ENCODE results near the gene SLC5A10.
"Not testable (repeated sequence)": the region's sequence is repeated elsewhere in the genome, so short reads cannot be mapped to it uniquely, and the experiment has no call there.

Gene SLC5A10

DNA sequence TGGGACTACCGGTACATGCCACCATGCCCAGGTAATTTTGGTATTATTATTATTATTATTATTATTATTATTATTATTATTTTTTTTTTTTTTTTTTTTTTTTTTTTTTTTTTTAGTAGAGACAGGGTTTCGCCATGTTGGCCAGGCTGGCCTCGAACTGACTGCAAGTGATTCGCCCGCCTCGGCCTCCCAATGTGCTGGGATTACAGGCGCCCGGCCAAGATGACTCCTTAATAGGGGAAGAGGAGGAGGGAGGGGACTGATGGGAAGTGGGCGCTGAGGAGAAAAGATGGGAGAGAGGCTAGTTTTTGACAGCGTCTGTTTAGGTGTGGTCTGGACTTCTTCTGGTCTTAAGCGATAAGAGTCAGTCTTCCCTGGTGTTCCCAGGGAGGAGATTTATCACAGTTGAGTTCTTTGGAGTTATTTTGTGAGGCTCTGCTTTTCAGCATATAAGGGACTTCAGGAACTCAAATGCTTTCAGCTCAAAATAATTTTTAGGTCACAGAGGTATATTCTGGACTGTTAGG, 34.4 kb upstream of the SLC5A10 start:
- ChIA-PET POLR2A (no interaction called here), CTCF (interaction anchor here (0.9 kb wide), 1 partner anchor 14 kb away, joined by 3 read pairs; no protein-coding TSS in a partner anchor)
- WGBS (ENCODE audit: insufficient coverage): 93% methylated on average over 8 of the region's 11 CpGs
- peaks cover 3 to 18% (median 11%) of the 10 kb centered on the region in 4 experiments for H3K36me3 ChIP-seq (ENCODE audit: control insufficient read depth in 4 of 4, insufficient read depth in 4 of 4, low read length in 3 of 4)
- H3K9me3 ChIP-seq (ENCODE audit: control extremely low read depth in 1 of 5, control insufficient read depth in 4 of 5, insufficient read depth in 2 of 5, low read depth in 1 of 5, low read length in 4 of 5): no peaks in the 10 kb centered on the region
- peaks cover 12 to 40% (median 27%) of the 10 kb centered on the region in 4 experiments for H3K4me1 ChIP-seq (ENCODE audit: control extremely low read depth in 1 of 4, control insufficient read depth in 4 of 4, insufficient read depth in 4 of 4, low read length in 3 of 4)
- no peaks in the 10 kb centered on the region for H3K27me3 ChIP-seq (replicated peaks in 2 of 5; ENCODE audit: control insufficient read depth in 4 of 5, insufficient read depth in 5 of 5, low read length in 4 of 5)
- DNase-seq: no peak
- H3K4me3 ChIP-seq (ENCODE audit: control insufficient read depth in 1 of 7, extremely low read depth in 1 of 7, insufficient read depth in 4 of 7, low read depth in 2 of 7, low read length in 6 of 7): no peak overlapping the region
- H3K27ac ChIP-seq (ENCODE audit: insufficient read depth in 1 of 2, low read depth in 1 of 2, low read length in 2 of 2, poor library complexity in 1 of 2, severe bottlenecking in 2 of 2): no peak overlapping the region

DNA sequence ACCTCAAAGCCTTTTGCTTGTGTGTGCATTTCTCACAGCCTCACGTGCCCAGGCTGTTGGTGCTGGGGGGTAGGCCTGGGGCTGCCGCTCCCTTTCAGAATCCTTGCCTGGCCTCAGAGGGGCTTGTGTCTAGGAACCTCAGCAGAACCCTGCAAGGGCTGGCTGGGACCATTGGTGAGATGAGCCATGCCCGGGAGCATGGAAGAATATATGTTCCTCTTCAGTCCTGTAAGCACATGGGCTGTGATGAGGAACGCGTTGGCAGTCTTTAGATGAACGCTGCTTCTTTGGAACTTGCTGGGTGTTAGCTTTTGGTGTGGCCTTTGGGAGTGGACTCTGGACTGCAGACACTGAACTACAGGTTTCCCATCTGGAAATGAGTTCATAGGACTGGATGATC, 32.0 kb upstream of the SLC5A10 start:
- WGBS (ENCODE audit: insufficient coverage): 100% methylated on average over 5 of the region's 6 CpGs
- H3K27me3 ChIP-seq (replicated peaks in 2 of 5; ENCODE audit: control insufficient read depth in 4 of 5, insufficient read depth in 5 of 5, low read length in 4 of 5): no peaks in the 10 kb centered on the region
- no peak overlapping the region for H3K27ac ChIP-seq (ENCODE audit: insufficient read depth in 1 of 2, low read depth in 1 of 2, low read length in 2 of 2, poor library complexity in 1 of 2, severe bottlenecking in 2 of 2)
- peaks cover 12 to 40% (median 27%) of the 10 kb centered on the region in 4 experiments for H3K4me1 ChIP-seq (ENCODE audit: control extremely low read depth in 1 of 4, control insufficient read depth in 4 of 4, insufficient read depth in 4 of 4, low read length in 3 of 4)
- no peaks in the 10 kb centered on the region for H3K9me3 ChIP-seq (ENCODE audit: control extremely low read depth in 1 of 5, control insufficient read depth in 4 of 5, insufficient read depth in 2 of 5, low read depth in 1 of 5, low read length in 4 of 5)
- no peak overlapping the region for H3K4me3 ChIP-seq (ENCODE audit: control insufficient read depth in 1 of 7, extremely low read depth in 1 of 7, insufficient read depth in 4 of 7, low read depth in 2 of 7, low read length in 6 of 7)
- H3K36me3 ChIP-seq (ENCODE audit: control insufficient read depth in 4 of 4, insufficient read depth in 4 of 4, low read length in 3 of 4): peaks cover 3 to 14% (median 7%) of the 10 kb centered on the region in 4 experiments
- ChIA-PET POLR2A (no interaction called here), CTCF (no interaction called here)
- no peak for DNase-seq

DNA sequence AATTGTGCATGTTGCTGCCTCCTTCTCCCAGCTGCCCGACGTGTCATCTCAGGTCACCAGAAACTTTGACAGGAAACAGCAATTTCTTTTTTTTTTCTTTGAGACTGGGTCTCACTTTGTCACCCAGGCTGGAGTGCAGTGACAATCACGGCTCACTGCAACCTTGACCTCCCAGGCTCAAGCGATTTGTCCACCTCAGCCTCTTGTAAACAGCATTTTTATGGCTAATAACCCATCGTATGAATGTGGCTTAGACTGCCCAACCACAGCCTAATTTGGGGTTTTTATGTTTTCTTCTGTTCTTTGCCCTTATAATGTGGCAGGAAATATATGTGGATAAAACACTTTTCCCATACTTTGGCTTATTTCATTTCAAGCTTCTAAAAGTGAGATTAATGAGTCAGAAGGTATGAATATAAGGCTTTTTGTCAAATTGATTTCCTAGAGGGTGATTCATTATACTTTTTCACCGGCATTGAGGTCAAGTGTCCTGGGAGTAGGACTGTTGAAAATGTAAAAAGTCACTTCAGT, 31.0 kb upstream of the SLC5A10 start:
- POLR2A ChIA-PET: no interaction called here
- peak overlapping the region in 2 of 7 experiments; percentile 19 to 39 for H3K4me3 ChIP-seq (ENCODE audit: control insufficient read depth in 1 of 7, extremely low read depth in 1 of 7, insufficient read depth in 4 of 7, low read depth in 2 of 7, low read length in 6 of 7)
- no peaks in the 10 kb centered on the region for H3K27me3 ChIP-seq (replicated peaks in 2 of 5; ENCODE audit: control insufficient read depth in 4 of 5, insufficient read depth in 5 of 5, low read length in 4 of 5)
- DNase-seq: peak in 1 of 3 donors; percentile 48
- WGBS (ENCODE audit: insufficient coverage): 21% methylated on average over 4 of the region's 6 CpGs
- CTCF ChIA-PET: no interaction called here
- peak overlapping the region in 1 of 2 experiments; percentile 17 for H3K27ac ChIP-seq (ENCODE audit: insufficient read depth in 1 of 2, low read depth in 1 of 2, low read length in 2 of 2, poor library complexity in 1 of 2, severe bottlenecking in 2 of 2)
- H3K4me1 ChIP-seq (ENCODE audit: control extremely low read depth in 1 of 4, control insufficient read depth in 4 of 4, insufficient read depth in 4 of 4, low read length in 3 of 4): peaks cover 12 to 40% (median 27%) of the 10 kb centered on the region in 4 experiments
- H3K9me3 ChIP-seq (ENCODE audit: control extremely low read depth in 1 of 5, control insufficient read depth in 4 of 5, insufficient read depth in 2 of 5, low read depth in 1 of 5, low read length in 4 of 5): no peaks in the 10 kb centered on the region
- H3K36me3 ChIP-seq (ENCODE audit: control insufficient read depth in 4 of 4, insufficient read depth in 4 of 4, low read length in 3 of 4): peaks cover 3 to 10% (median 6%) of the 10 kb centered on the region in 4 experiments

DNA sequence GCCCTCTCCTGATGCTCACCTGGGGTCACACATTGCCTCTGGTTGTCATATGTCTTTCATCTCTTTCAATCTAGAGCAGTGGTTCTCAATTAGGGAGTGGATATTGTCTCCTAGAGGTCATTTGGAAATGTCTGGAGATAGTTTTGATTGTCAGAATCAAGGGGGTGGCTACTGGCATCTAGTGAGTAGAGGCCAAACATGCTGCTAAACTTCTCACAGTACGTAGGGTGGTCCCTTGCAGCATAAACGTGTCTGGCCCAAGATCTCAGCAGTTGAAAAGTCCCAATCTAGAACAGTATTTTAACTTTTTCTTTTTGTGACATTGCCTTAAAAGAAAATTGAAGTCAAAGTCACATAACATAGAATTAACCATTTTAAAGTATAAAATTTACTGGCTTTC, 30.5 kb upstream of the SLC5A10 start:
- H3K9me3 ChIP-seq (ENCODE audit: control extremely low read depth in 1 of 5, control insufficient read depth in 4 of 5, insufficient read depth in 2 of 5, low read depth in 1 of 5, low read length in 4 of 5): no peaks in the 10 kb centered on the region
- no peaks in the 10 kb centered on the region for H3K27me3 ChIP-seq (replicated peaks in 2 of 5; ENCODE audit: control insufficient read depth in 4 of 5, insufficient read depth in 5 of 5, low read length in 4 of 5)
- peaks cover 12 to 40% (median 28%) of the 10 kb centered on the region in 4 experiments for H3K4me1 ChIP-seq (ENCODE audit: control extremely low read depth in 1 of 4, control insufficient read depth in 4 of 4, insufficient read depth in 4 of 4, low read length in 3 of 4)
- H3K27ac ChIP-seq (ENCODE audit: insufficient read depth in 1 of 2, low read depth in 1 of 2, low read length in 2 of 2, poor library complexity in 1 of 2, severe bottlenecking in 2 of 2): peak overlapping the region in 1 of 2 experiments; percentile 17
- CTCF ChIA-PET: no interaction called here
- no CpG with 5 or more reads among the region's 2 CpGs for WGBS (ENCODE audit: insufficient coverage)
- no peak overlapping the region for H3K4me3 ChIP-seq (ENCODE audit: control insufficient read depth in 1 of 7, extremely low read depth in 1 of 7, insufficient read depth in 4 of 7, low read depth in 2 of 7, low read length in 6 of 7)
- DNase-seq: no peak
- POLR2A ChIA-PET: no interaction called here
- H3K36me3 ChIP-seq (ENCODE audit: control insufficient read depth in 4 of 4, insufficient read depth in 4 of 4, low read length in 3 of 4): peaks cover 3 to 11% (median 5%) of the 10 kb centered on the region in 4 experiments

DNA sequence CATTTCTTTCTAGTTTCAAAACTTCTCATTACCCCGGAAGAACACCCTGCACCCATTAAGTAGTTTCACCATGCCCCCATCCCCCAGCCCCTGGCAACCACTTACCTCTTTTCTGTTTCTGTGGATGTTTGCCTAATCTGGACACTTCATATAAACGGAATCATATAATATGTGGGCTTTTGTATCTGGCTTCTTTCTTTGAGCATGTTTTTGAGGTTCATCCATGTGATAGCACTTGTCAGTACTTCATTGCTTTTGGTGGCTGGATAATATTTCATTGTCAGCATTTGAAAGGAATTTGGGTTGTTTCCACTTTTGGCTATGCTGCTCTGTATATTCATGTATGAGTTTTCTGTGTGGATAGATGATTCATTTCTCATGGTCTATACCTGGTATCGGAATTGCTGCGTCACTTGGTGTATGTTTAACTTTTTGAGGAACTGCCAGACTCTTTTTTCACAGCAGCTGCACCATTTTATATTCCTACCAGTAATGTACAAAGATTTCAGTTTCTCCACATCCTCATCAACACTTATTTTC, 30.0 kb upstream of the SLC5A10 start:
- Histone ChIP-seq H3K9me3 (ENCODE audit: control extremely low read depth in 1 of 5, control insufficient read depth in 4 of 5, insufficient read depth in 2 of 5, low read depth in 1 of 5, low read length in 4 of 5) (no peaks in the 10 kb centered on the region), H3K27me3 (replicated peaks in 2 of 5; ENCODE audit: control insufficient read depth in 4 of 5, insufficient read depth in 5 of 5, low read length in 4 of 5) (no peaks in the 10 kb centered on the region), H3K4me3 (ENCODE audit: control insufficient read depth in 1 of 7, extremely low read depth in 1 of 7, insufficient read depth in 4 of 7, low read depth in 2 of 7, low read length in 6 of 7) (no peak overlapping the region), H3K27ac (ENCODE audit: insufficient read depth in 1 of 2, low read depth in 1 of 2, low read length in 2 of 2, poor library complexity in 1 of 2, severe bottlenecking in 2 of 2) (no peak overlapping the region), H3K36me3 (ENCODE audit: control insufficient read depth in 4 of 4, insufficient read depth in 4 of 4, low read length in 3 of 4) (peaks cover 3 to 14% (median 8%) of the 10 kb centered on the region in 4 experiments), H3K4me1 (ENCODE audit: control extremely low read depth in 1 of 4, control insufficient read depth in 4 of 4, insufficient read depth in 4 of 4, low read length in 3 of 4) (peaks cover 12 to 36% (median 26%) of the 10 kb centered on the region in 4 experiments)
- CTCF ChIA-PET: no interaction called here
- 30% methylated on average over 2 of the region's 4 CpGs for WGBS (ENCODE audit: insufficient coverage)
- peak; percentile 74 to 95 (median 92) for DNase-seq
- POLR2A ChIA-PET: interaction anchor here (0.6 kb wide), 1 partner anchor 13 kb away, joined by 3 read pairs; no protein-coding TSS in a partner anchor

DNA sequence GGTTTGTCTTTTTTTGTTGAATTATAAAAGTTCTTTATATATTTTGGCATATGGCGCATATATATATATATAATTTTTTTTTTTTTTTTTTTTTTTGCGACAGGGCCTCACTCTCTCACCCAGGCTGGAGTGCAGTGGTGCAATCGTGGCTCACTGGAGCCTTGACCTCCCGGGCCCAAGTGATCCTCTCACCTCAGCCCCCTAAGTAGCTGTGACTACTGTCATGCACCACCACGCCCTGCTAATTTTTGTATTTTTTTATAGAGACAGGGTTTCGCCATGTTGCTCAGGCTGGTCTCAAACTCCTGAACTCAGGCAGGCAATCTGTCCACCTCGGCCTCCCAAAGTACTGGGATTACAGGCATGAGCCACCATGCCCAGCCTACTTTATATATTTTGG, 29.4 kb upstream of the SLC5A10 start:
- CTCF ChIA-PET; DNase-seq; H3K4me3 ChIP-seq (ENCODE audit: control insufficient read depth in 1 of 7, extremely low read depth in 1 of 7, insufficient read depth in 4 of 7, low read depth in 2 of 7, low read length in 6 of 7); H3K27me3 ChIP-seq (replicated peaks in 2 of 5; ENCODE audit: control insufficient read depth in 4 of 5, insufficient read depth in 5 of 5, low read length in 4 of 5); H3K9me3 ChIP-seq (ENCODE audit: control extremely low read depth in 1 of 5, control insufficient read depth in 4 of 5, insufficient read depth in 2 of 5, low read depth in 1 of 5, low read length in 4 of 5); H3K27ac ChIP-seq (ENCODE audit: insufficient read depth in 1 of 2, low read depth in 1 of 2, low read length in 2 of 2, poor library complexity in 1 of 2, severe bottlenecking in 2 of 2): not testable (repeated sequence)
- Histone ChIP-seq H3K4me1 (ENCODE audit: control extremely low read depth in 1 of 4, control insufficient read depth in 4 of 4, insufficient read depth in 4 of 4, low read length in 3 of 4) (peaks cover 12 to 33% (median 21%) of the 10 kb centered on the region in 4 experiments), H3K36me3 (ENCODE audit: control insufficient read depth in 4 of 4, insufficient read depth in 4 of 4, low read length in 3 of 4) (peaks cover 3 to 16% (median 10%) of the 10 kb centered on the region in 4 experiments)
- POLR2A ChIA-PET: interaction anchor here (0.6 kb wide), 1 partner anchor 13 kb away, joined by 3 read pairs; no protein-coding TSS in a partner anchor
- WGBS (ENCODE audit: insufficient coverage): 90% methylated on average over 2 of the region's 7 CpGs

DNA sequence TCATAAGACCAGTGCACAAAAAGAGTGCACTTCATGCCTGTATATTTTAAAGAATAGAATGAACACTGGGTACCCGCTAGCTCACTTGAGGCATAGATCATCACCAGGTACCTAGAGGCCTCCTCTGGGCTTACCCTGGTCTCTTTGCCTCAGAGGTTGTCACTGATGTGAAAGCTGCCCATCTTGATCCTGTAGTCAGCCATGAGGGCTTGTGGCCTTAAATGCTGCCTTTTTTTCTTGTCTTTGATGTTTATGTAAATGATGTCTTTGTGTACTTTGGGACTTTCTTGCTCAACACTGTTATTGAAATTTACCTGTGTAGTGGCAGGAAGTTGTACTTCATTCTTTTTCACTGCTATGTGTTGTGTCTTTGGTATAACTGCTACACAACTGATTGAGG, 26.8 kb upstream of the SLC5A10 start:
- no peaks in the 10 kb centered on the region for H3K9me3 ChIP-seq (ENCODE audit: control extremely low read depth in 1 of 5, control insufficient read depth in 4 of 5, insufficient read depth in 2 of 5, low read depth in 1 of 5, low read length in 4 of 5)
- WGBS (ENCODE audit: insufficient coverage): 100% methylated on average over 1 of the region's 1 CpG
- no peak overlapping the region for H3K27ac ChIP-seq (ENCODE audit: insufficient read depth in 1 of 2, low read depth in 1 of 2, low read length in 2 of 2, poor library complexity in 1 of 2, severe bottlenecking in 2 of 2)
- no peak overlapping the region for H3K4me3 ChIP-seq (ENCODE audit: control insufficient read depth in 1 of 7, extremely low read depth in 1 of 7, insufficient read depth in 4 of 7, low read depth in 2 of 7, low read length in 6 of 7)
- CTCF ChIA-PET: interaction anchor here (0.7 kb wide), 1 partner anchor 69 kb away, joined by 3 read pairs; no protein-coding TSS in a partner anchor
- DNase-seq: no peak
- peaks cover 6 to 35% (median 15%) of the 10 kb centered on the region in 4 experiments for H3K36me3 ChIP-seq (ENCODE audit: control insufficient read depth in 4 of 4, insufficient read depth in 4 of 4, low read length in 3 of 4)
- no peaks in the 10 kb centered on the region for H3K27me3 ChIP-seq (replicated peaks in 2 of 5; ENCODE audit: control insufficient read depth in 4 of 5, insufficient read depth in 5 of 5, low read length in 4 of 5)
- H3K4me1 ChIP-seq (ENCODE audit: control extremely low read depth in 1 of 4, control insufficient read depth in 4 of 4, insufficient read depth in 4 of 4, low read length in 3 of 4): peaks cover 12 to 21% (median 17%) of the 10 kb centered on the region in 4 experiments
- POLR2A ChIA-PET: no interaction called here

Data from common myeloid progenitor, CD34-positive (primary cell).